Measurements from ENCODE around the gene MYH16.
"Not testable (repeated sequence)": the region's sequence is repeated elsewhere in the genome, so short reads cannot be mapped to it uniquely, and the experiment has no call there.

DNA sequence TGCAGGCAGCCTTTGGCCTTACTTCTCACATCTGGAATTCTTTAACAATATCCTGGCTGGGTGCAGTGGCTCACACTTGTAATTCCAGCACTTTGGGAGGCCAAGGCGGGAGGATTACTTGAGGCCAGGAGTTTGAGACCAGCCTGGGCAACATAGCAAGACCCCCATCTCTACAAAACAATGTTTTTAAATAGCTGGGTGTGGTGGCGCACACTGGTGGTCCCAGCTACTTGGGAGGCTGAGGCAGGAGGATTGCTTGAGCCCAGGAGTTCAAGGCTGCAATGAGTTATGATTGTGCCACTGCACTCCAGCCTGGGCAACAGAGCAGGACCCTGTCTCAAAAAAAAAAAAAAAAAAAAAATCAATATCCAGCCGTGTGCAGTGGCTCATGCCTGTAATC, 17.5 kb downstream of the MYH16 start:
- not testable (repeated sequence) for TF ChIP-seq POLR2A, CTCF (IDR thresholded peaks at IDR 0.05)

Data from adrenal gland (tissue), 5 donors.